K562 (cell line): ENCODE data around the gene MRGPRF. TPM values are rescaled to one million over a fixed set of nuclear protein-coding genes. Genes with fewer than 3 reads are reported as not detected.

Experiments used
- ARID4B ChIP-seq: sonication (generic); formaldehyde crosslinking; IDR thresholded peaks from 2 replicates; pipeline ENCODE4 v1.8.0; 2022; ENCODE audit warnings: mild to moderate bottlenecking, missing genetic modification reagents
- CXXC5 ChIP-seq: fragments of 250-450 bp; sonication (Bioruptor Pico); IDR thresholded peaks from 2 replicates; pipeline ENCODE4 v1.8.0; 2022; ENCODE audit warnings: inconsistent platforms, mild to moderate bottlenecking, moderate library complexity
- EHMT2 ChIP-seq: fragments of 450-650 bp; IDR thresholded peaks from 2 replicates; pipeline ENCODE4 v1.6.1; 2018; ENCODE audit warnings: antibody characterized with exemption
- ELK1 ChIP-seq: sonication (generic); formaldehyde crosslinking; IDR thresholded peaks from 2 replicates; pipeline ENCODE4 v1.8.1; 2022; ENCODE audit warnings: missing genetic modification reagents
- GTF2A2 ChIP-seq: IDR thresholded peaks from 2 replicates; pipeline ENCODE4 v1.6.1; 2016; ENCODE audit warnings: mild to moderate bottlenecking, missing genetic modification characterization, missing compliant biosample characterization
- HMGXB4 ChIP-seq: sonication (generic); formaldehyde crosslinking; IDR thresholded peaks from 2 replicates; pipeline ENCODE4 v1.8.1; 2023; ENCODE audit warnings: mild to moderate bottlenecking, missing genetic modification reagents
- OTX1 ChIP-seq: fragments of 450-650 bp; formaldehyde crosslinking; IDR thresholded peaks from 2 replicates; pipeline ENCODE4 v1.4.0; 2022; ENCODE audit warnings: mild to moderate bottlenecking
- PCBP1 ChIP-seq: fragments of 200-400 bp; formaldehyde crosslinking; IDR thresholded peaks from 2 replicates; pipeline ENCODE4 v1.6.1; 2018; ENCODE audit warnings: mild to moderate bottlenecking, low read depth, low read length; ENCODE audit not compliant: poor library complexity, severe bottlenecking
- STAT6 ChIP-seq: sonication (generic); formaldehyde crosslinking; IDR thresholded peaks from 2 replicates; pipeline ENCODE4 v1.8.1; 2023; ENCODE audit warnings: mild to moderate bottlenecking, missing genetic modification reagents
- TEAD1 ChIP-seq, 2 experiments: fragments of 450-650 bp in 1 of 2; sonication (generic) in 1 of 2; formaldehyde crosslinking; IDR thresholded peaks; 2 replicates each; pipeline versions ENCODE4 v1.4.0 to v1.8.0; 2020 to 2022; ENCODE audit warnings: mild to moderate bottlenecking in 2 of 2, missing genetic modification reagents in 1 of 2
- TEAD2 ChIP-seq: fragments of 450-650 bp; IDR thresholded peaks from 2 replicates; pipeline ENCODE4 v1.6.1; 2016; ENCODE audit warnings: missing genetic modification characterization, control low read depth, missing compliant biosample characterization
- TSC22D4 ChIP-seq: fragments of 450-650 bp; IDR thresholded peaks from 2 replicates; pipeline ENCODE4 v1.6.1; 2016; ENCODE audit warnings: missing genetic modification characterization, missing biosample characterization, control low read depth
- UBTF ChIP-seq, 2 experiments: IDR thresholded peaks; 2 replicates each; pipeline ENCODE4 v1.6.1; 2012; ENCODE audit warnings: improper control_type of control experiment in 2 of 2, low read depth in 2 of 2, low read length in 2 of 2, borderline replicate concordance in 1 of 2
- ZFP36 ChIP-seq: fragments of 150-350 bp; IDR thresholded peaks from 2 replicates; pipeline ENCODE4 v1.6.1; 2018; ENCODE audit warnings: low read length, low read depth; ENCODE audit not compliant: partially characterized antibody
- polyA plus RNA-seq, 8 experiments: library from polyadenylated mRNA; depleted of rRNA in 4 of 8; stranded (reverse) in 5 of 8; unstranded in 3 of 8; fragments of >200 nt; fragmentation: Nextera tagmentation in 2 of 8; fragmentation: Illumina TruSeq in 1 of 8; extraction: Ambion mirVana in 2 of 8; extraction: Trizol in 1 of 8; gene quantifications; 2 replicates each; pipeline versions ENCODE4 v1.2.1 to v1.2.3, GENCODE V29; 2011 to 2014; ENCODE audit warnings: inconsistent platforms in 1 of 8, missing spikeins in 1 of 8
- total RNA-seq, 7 experiments: library from RNA; depleted of rRNA in 6 of 7; stranded (reverse); fragments of >200 nt in 6 of 7; fragmentation: Illumina TruSeq in 2 of 7; extraction: Trizol in 2 of 7; gene quantifications; 2 replicates each; pipeline versions ENCODE4 v1.2.1 to v1.2.3, GENCODE V29; 2011 to 2021; ENCODE audit warnings: low replicate concordance in 1 of 7

Gene MRGPRF
- total and polyA plus RNA-seq, 9 of the 15 experiments (the other 6 are each of a cell fraction or from before 2014, with no cell fraction given): not detected

GRCh38 chr11:68974421-68975194 lies 38.4 kb downstream of the MRGPRF start (continued):
- no peak for TF ChIP-seq STAT6 (CRISPR knock-in tag)
- TF ChIP-seq TEAD2 (tag): no peak
- no peak for TF ChIP-seq PCBP1
- TF ChIP-seq TSC22D4 (tag): no peak
- TF ChIP-seq ZFP36: peak; percentile 3
- TF ChIP-seq ELK1 (CRISPR knock-in tag): no peak
- TF ChIP-seq TEAD1 (CRISPR knock-in tag; IDR thresholded peaks at IDR 0.05): no peak
- no peak for TF ChIP-seq ARID4B
- no peak for TF ChIP-seq OTX1 (CRISPR knock-in tag)
- no peak for TF ChIP-seq HMGXB4 (CRISPR knock-in tag)
- peak; percentile 83 for TF ChIP-seq EHMT2
- no peak for TF ChIP-seq GTF2A2
- TF ChIP-seq CXXC5 (CRISPR knock-in tag): no peak
- no peak for TF ChIP-seq UBTF (IDR thresholded peaks at IDR 0.05; ENCODE audit: borderline replicate concordance in 1 of 2, low read depth in 2 of 2, low read length in 2 of 2)
